Activated CD4-positive, alpha-beta T cell treated with anti-CD3 and anti-CD28 coated beads, Interleukin-2, amount 10 ng/mL, durations not matched to agents 7 days and 5 days (primary cell): ENCODE data around the gene EXOC7. TPM values are rescaled to one million over a fixed set of nuclear protein-coding genes. Genes with fewer than 3 reads are reported as not detected.

Experiments
- CTCF ChIA-PET: fragments of 350-600 bp; sonication (Branson Sonifier 250); formaldehyde crosslinking; loops from one replicate; lab custom pipeline; 2021; ENCODE audit warnings: antibody characterized with exemption; lab: Charles Lee
- POLR2A ChIA-PET: fragments of 350-600 bp; sonication (Branson Sonifier 250); formaldehyde crosslinking; loops from one replicate; lab custom pipeline; 2021; ENCODE audit warnings: antibody characterized with exemption; lab: Charles Lee
- DNase-seq: peaks from one replicate; pipeline ENCODE4 v3.0.0-alpha.2; 2020
- H3K27ac Mint-ChIP-seq: one replicate; pipeline ENCODE4 v1.8.0; 2021; ENCODE audit warnings: mild to moderate bottlenecking, moderate library complexity, mixed read lengths
- H3K27me3 Mint-ChIP-seq: one replicate; pipeline ENCODE4 v1.8.0; 2021; ENCODE audit warnings: mixed read lengths
- H3K36me3 Mint-ChIP-seq: one replicate; pipeline ENCODE4 v1.8.0; 2021; ENCODE audit warnings: low read depth, mixed read lengths
- H3K4me1 Mint-ChIP-seq: one replicate; pipeline ENCODE4 v1.8.0; 2021; ENCODE audit warnings: mixed read lengths
- H3K4me3 Mint-ChIP-seq: one replicate; pipeline ENCODE4 v1.8.0; 2021; ENCODE audit warnings: mild to moderate bottlenecking, moderate library complexity, mixed read lengths
- H3K9me3 Mint-ChIP-seq: one replicate; pipeline ENCODE4 v1.8.0; 2021; ENCODE audit warnings: mixed read lengths
- total RNA-seq, 2 experiments: library from RNA; stranded (reverse); gene quantifications; one replicate each; pipeline ENCODE4 v1.2.3, GENCODE V29; 2021

EXOC7 gene
- total RNA-seq, 2 experiments from 2014 or later = 140 to 147 TPM

GRCh38 chr17:76142585-76143041, 39.0 kb upstream of the EXOC7 start:
- Mint-ChIP-seq H3K27me3 (peaks cover 15% of the 10 kb centered on the region), H3K36me3 (peaks cover 28% of the 10 kb centered on the region), H3K4me3 (no peak overlapping the region), H3K9me3 (no peaks in the 10 kb centered on the region), H3K27ac (peak overlapping the region; percentile 94), H3K4me1 (peaks cover 70% of the 10 kb centered on the region)
- CTCF ChIA-PET = interaction anchor here (0.6 to 4.8 kb wide), 14 partner anchors 8 to 137 kb away, joined by 3 to 18 read pairs (median 5); no protein-coding TSS in a partner anchor
- POLR2A ChIA-PET = no interaction called here
- DNase-seq = no peak

GRCh38 chr17:76142039-76142584, 38.5 kb upstream of the EXOC7 start:
- H3K4me1 Mint-ChIP-seq = peaks cover 65% of the 10 kb centered on the region
- H3K4me3 Mint-ChIP-seq = peak overlapping the region; percentile 71
- peaks cover 23% of the 10 kb centered on the region for H3K36me3 Mint-ChIP-seq
- H3K27ac Mint-ChIP-seq = peak overlapping the region; percentile 69
- H3K9me3 Mint-ChIP-seq = no peaks in the 10 kb centered on the region
- H3K27me3 Mint-ChIP-seq = peaks cover 15% of the 10 kb centered on the region
- POLR2A ChIA-PET = no interaction called here
- CTCF ChIA-PET = interaction anchor here (0.6 to 4.8 kb wide), 12 partner anchors 8 to 138 kb away, joined by 3 to 18 read pairs (median 4); no protein-coding TSS in a partner anchor
- DNase-seq = no peak

- Mint-ChIP-seq H3K27ac (peak within 1 kb of the TSS; percentile 69), H3K4me3 (peak within 1 kb of the TSS; percentile 71), H3K4me1 (peaks cover 58% of the 10 kb centered on the region), H3K27me3 (peaks cover 15% of the 10 kb centered on the region), H3K36me3 (peaks cover 16% of the 10 kb centered on the region), H3K9me3 (no peaks in the 10 kb centered on the region)
- DNase-seq = peak; percentile 92
- POLR2A ChIA-PET = no interaction called here
- CTCF ChIA-PET = interaction anchor here (0.6 to 4.8 kb wide), 13 partner anchors 9 to 138 kb away, joined by 3 to 18 read pairs (median 4); no protein-coding TSS in a partner anchor
Observed at GRCh38 chr17:76141212-76142038, 37.8 kb upstream of the EXOC7 start, which contains the start of gene FOXJ1. Gene FOXJ1, minus strand, starts transcription at chr17:76141245. Its CDS starts 850 bp downstream, at chr17:76140395.

GRCh38 chr17:76140661-76141211, 37.1 kb upstream of the EXOC7 start:
- POLR2A ChIA-PET = no interaction called here
- Mint-ChIP-seq H3K27me3 (peaks cover 15% of the 10 kb centered on the region), H3K4me3 (peak overlapping the region; percentile 30), H3K4me1 (peaks cover 52% of the 10 kb centered on the region), H3K36me3 (peaks cover 9% of the 10 kb centered on the region), H3K9me3 (no peaks in the 10 kb centered on the region), H3K27ac (no peak overlapping the region)
- CTCF ChIA-PET = interaction anchor here (0.7 to 4.8 kb wide), 4 partner anchors 11 to 88 kb away, joined by 3 to 18 read pairs (median 8); no protein-coding TSS in a partner anchor
- no peak for DNase-seq

GRCh38 chr17:76139801-76140660, 36.4 kb upstream of the EXOC7 start:
- H3K27ac Mint-ChIP-seq = peak overlapping the region; percentile 2

GRCh38 chr17:76138896-76139752, 35.5 kb upstream of the EXOC7 start:
- DNase-seq = no peak
- ChIA-PET CTCF (interaction anchor here (1.5 kb wide), 1 partner anchor 9 kb away, joined by 5 read pairs; no protein-coding TSS in a partner anchor), POLR2A (no interaction called here)
- Mint-ChIP-seq H3K27ac (no peak overlapping the region), H3K9me3 (no peaks in the 10 kb centered on the region), H3K27me3 (peaks cover 15% of the 10 kb centered on the region), H3K4me3 (peak overlapping the region; percentile 27), H3K36me3 (no peaks in the 10 kb centered on the region), H3K4me1 (peaks cover 47% of the 10 kb centered on the region)

More at GRCh38 chr17:76139801-76140660, 36.4 kb upstream of the EXOC7 start:
- H3K36me3 Mint-ChIP-seq = peaks cover 5% of the 10 kb centered on the region
- POLR2A ChIA-PET = no interaction called here
- DNase-seq = no peak
- peaks cover 52% of the 10 kb centered on the region for H3K4me1 Mint-ChIP-seq
- no peaks in the 10 kb centered on the region for H3K9me3 Mint-ChIP-seq
- peak overlapping the region; percentile 30 for H3K4me3 Mint-ChIP-seq
- CTCF ChIA-PET = interaction anchor here (1.5 to 4.8 kb wide), 3 partner anchors 10 to 40 kb away, joined by 5 to 18 read pairs (median 12); no protein-coding TSS in a partner anchor
- H3K27me3 Mint-ChIP-seq = peaks cover 15% of the 10 kb centered on the region

GRCh38 chr17:76138234-76138895, 34.8 kb upstream of the EXOC7 start:
- Mint-ChIP-seq H3K4me1 (peaks cover 46% of the 10 kb centered on the region), H3K27me3 (peaks cover 15% of the 10 kb centered on the region), H3K27ac (no peak overlapping the region), H3K36me3 (no peaks in the 10 kb centered on the region), H3K4me3 (no peak overlapping the region), H3K9me3 (no peaks in the 10 kb centered on the region)
- CTCF ChIA-PET = interaction anchor here (1.5 kb wide), 1 partner anchor 8 kb away, joined by 5 read pairs; no protein-coding TSS in a partner anchor
- DNase-seq = no peak
- POLR2A ChIA-PET = no interaction called here

GRCh38 chr17:76137351-76138233, 34.0 kb upstream of the EXOC7 start:
- Mint-ChIP-seq H3K4me3 (no peak overlapping the region), H3K9me3 (no peaks in the 10 kb centered on the region), H3K27me3 (peaks cover 15% of the 10 kb centered on the region), H3K36me3 (no peaks in the 10 kb centered on the region), H3K27ac (no peak overlapping the region), H3K4me1 (peaks cover 40% of the 10 kb centered on the region)
- DNase-seq = no peak
- ChIA-PET CTCF (no interaction called here), POLR2A (no interaction called here)

GRCh38 chr17:76137001-76137350, 33.4 kb upstream of the EXOC7 start:
- H3K4me3 Mint-ChIP-seq = no peak overlapping the region
- peaks cover 15% of the 10 kb centered on the region for H3K27me3 Mint-ChIP-seq
- H3K4me1 Mint-ChIP-seq = peaks cover 33% of the 10 kb centered on the region
- ChIA-PET POLR2A (no interaction called here), CTCF (no interaction called here)
- H3K36me3 Mint-ChIP-seq = no peaks in the 10 kb centered on the region
- H3K9me3 Mint-ChIP-seq = no peaks in the 10 kb centered on the region
- DNase-seq = no peak
- no peak overlapping the region for H3K27ac Mint-ChIP-seq

GRCh38 chr17:76136276-76137000, 32.9 kb upstream of the EXOC7 start:
- Mint-ChIP-seq H3K4me3 (no peak overlapping the region), H3K36me3 (no peaks in the 10 kb centered on the region), H3K9me3 (no peaks in the 10 kb centered on the region), H3K27me3 (peaks cover 15% of the 10 kb centered on the region), H3K4me1 (peaks cover 28% of the 10 kb centered on the region), H3K27ac (peak overlapping the region; percentile 52)
- DNase-seq = no peak
- CTCF ChIA-PET = no interaction called here
- POLR2A ChIA-PET = no interaction called here
